ENCODE measurements around the gene ATAD3A. TPM values are rescaled to one million over a fixed set of nuclear protein-coding genes. Genes with fewer than 3 reads are reported as not detected.
"Not testable (repeated sequence)": the region's sequence is repeated elsewhere in the genome, so short reads cannot be mapped to it uniquely, and the experiment has no call there.

The ATAD3A gene
- total RNA-seq, 1 experiment from 2014 or later, result 71.2 TPM

GRCh38 chr1:1521331-1521730 lies 9.4 kb downstream of the ATAD3A start:
- peaks cover 12% of the 10 kb centered on the region for H3K36me3 Mint-ChIP-seq
- POLR2A ChIA-PET, result no interaction called here
- no peak for ATAC-seq

GRCh38 chr1:1522536-1522935 lies 10.6 kb downstream of the ATAD3A start:
- CTCF ChIA-PET; ATAC-seq; POLR2A ChIA-PET; H3K27ac Mint-ChIP-seq; H3K9me3 Mint-ChIP-seq; DNase-seq (ENCODE audit: low spot score); H3K4me3 Mint-ChIP-seq; H3K4me1 Mint-ChIP-seq; H3K27me3 Mint-ChIP-seq (ENCODE audit: low read depth): not testable (repeated sequence)
- peaks cover 14% of the 10 kb centered on the region for H3K36me3 Mint-ChIP-seq

More at GRCh38 chr1:1521331-1521730, 9.4 kb downstream of the ATAD3A start:
- CTCF ChIA-PET, result no interaction called here
- H3K4me3 Mint-ChIP-seq, result no peak overlapping the region
- no peak overlapping the region for H3K27ac Mint-ChIP-seq
- TF ChIP-seq ATF6 (CRISPR knock-in tag; IDR thresholded peaks at IDR 0.05) (no peak), SMAD3 (CRISPR knock-in tag; IDR thresholded peaks at IDR 0.05; ENCODE audit: borderline replicate concordance) (no peak), SOX15 (CRISPR knock-in tag; IDR thresholded peaks at IDR 0.05) (no peak), GTF2I (CRISPR knock-in tag; conservative IDR thresholded peaks at IDR 0.05) (no peak), CREM (CRISPR knock-in tag; IDR thresholded peaks at IDR 0.05) (no peak), OVOL2 (CRISPR knock-in tag; IDR thresholded peaks at IDR 0.05; ENCODE audit: borderline replicate concordance) (no peak), MXD4 (CRISPR knock-in tag; IDR thresholded peaks at IDR 0.05; ENCODE audit: borderline replicate concordance) (no peak), ETV6 (CRISPR knock-in tag; IDR thresholded peaks at IDR 0.05) (no peak), GRHL2 (CRISPR knock-in tag; IDR thresholded peaks at IDR 0.05; ENCODE audit: insufficient replicate concordance, severe bottlenecking) (no peak), CREB1 (CRISPR knock-in tag; IDR thresholded peaks at IDR 0.05) (no peak), ZNF317 (CRISPR knock-in tag; IDR thresholded peaks at IDR 0.05; ENCODE audit: borderline replicate concordance, low read depth) (no peak), CDX4 (CRISPR knock-in tag; IDR thresholded peaks at IDR 0.05; ENCODE audit: borderline replicate concordance) (no peak), TEAD1 (CRISPR knock-in tag; IDR thresholded peaks at IDR 0.05) (no peak), IRF2 (CRISPR knock-in tag; IDR thresholded peaks at IDR 0.05; ENCODE audit: borderline replicate concordance, low read depth) (no peak), NR3C1 (CRISPR knock-in tag; conservative IDR thresholded peaks at IDR 0.05; ENCODE audit: low read depth) (no peak), ATF1 (CRISPR knock-in tag; IDR thresholded peaks at IDR 0.05) (no peak), SMAD4 (CRISPR knock-in tag; IDR thresholded peaks at IDR 0.05) (no peak), RORB (CRISPR knock-in tag; IDR thresholded peaks at IDR 0.05) (no peak), ZNF232 (CRISPR knock-in tag; IDR thresholded peaks at IDR 0.05) (no peak)
- TF ChIP-seq, protein P1, sequence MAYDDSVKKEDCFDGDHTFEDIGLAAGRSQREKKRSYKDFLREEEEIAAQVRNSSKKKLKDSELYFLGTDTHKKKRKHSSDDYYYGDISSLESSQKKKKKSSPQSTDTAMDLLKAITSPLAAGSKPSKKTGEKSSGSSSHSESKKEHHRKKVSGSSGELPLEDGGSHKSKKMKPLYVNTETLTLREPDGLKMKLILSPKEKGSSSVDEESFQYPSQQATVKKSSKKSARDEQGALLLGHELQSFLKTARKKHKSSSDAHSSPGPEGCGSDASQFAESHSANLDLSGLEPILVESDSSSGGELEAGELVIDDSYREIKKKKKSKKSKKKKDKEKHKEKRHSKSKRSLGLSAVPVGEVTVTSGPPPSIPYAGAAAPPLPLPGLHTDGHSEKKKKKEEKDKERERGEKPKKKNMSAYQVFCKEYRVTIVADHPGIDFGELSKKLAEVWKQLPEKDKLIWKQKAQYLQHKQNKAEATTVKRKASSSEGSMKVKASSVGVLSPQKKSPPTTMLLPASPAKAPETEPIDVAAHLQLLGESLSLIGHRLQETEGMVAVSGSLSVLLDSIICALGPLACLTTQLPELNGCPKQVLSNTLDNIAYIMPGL (CRISPR knock-in tag; IDR thresholded peaks at IDR 0.05), result no peak
- DNase-seq (ENCODE audit: low spot score), result no peak
- no peaks in the 10 kb centered on the region for H3K27me3 Mint-ChIP-seq (ENCODE audit: low read depth)
- no peaks in the 10 kb centered on the region for H3K9me3 Mint-ChIP-seq
- H3K4me1 Mint-ChIP-seq, result no peaks in the 10 kb centered on the region

DNA sequence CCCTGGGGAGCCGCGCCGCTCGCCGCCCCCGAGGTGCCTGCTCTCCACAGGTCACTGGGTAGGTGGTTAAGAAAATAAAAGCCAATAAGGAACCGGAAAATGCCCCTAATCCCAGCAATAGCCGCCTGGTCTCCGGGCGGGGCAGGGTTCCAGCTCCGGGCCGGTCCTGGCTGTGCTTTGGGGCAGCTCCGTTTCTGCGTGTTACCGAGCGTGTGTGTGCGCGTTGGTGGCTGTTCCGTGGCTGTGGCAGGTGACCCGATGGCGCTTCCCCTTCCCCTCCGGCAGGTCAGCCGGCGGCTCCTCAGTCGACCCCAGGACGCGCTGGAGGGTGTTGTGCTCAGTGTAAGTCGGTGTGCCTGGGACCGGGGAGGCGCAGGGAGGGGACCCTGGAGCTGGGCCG lies 11.3 kb downstream of the ATAD3A start:
- H3K36me3 Mint-ChIP-seq; H3K9me3 Mint-ChIP-seq; H3K4me3 Mint-ChIP-seq; DNase-seq (ENCODE audit: low spot score); H3K27me3 Mint-ChIP-seq (ENCODE audit: low read depth); H3K27ac Mint-ChIP-seq; CTCF ChIA-PET; H3K4me1 Mint-ChIP-seq; POLR2A ChIA-PET; ATAC-seq: not testable (repeated sequence)

DNA sequence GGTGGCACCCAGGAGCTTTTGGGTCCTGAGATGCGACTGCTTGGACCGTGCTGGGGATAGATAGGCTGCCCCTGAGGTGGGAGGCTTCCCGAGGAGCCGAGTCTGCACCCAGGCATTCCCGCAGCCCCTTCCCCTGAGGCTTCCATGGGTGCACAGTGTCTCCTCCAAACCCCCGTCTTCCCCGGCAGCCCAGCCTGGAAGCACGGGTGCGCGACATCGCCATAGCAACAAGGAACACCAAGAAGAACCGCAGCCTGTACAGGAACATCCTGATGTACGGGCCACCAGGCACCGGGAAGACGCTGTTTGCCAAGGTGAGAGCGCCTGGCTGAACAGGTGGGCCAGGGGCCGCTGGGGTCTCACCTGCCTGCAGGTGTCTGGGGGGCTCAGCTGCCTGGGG lies 11.7 kb downstream of the ATAD3A start:
- ATAC-seq; H3K27ac Mint-ChIP-seq; POLR2A ChIA-PET; H3K4me1 Mint-ChIP-seq; H3K36me3 Mint-ChIP-seq; DNase-seq (ENCODE audit: low spot score); H3K27me3 Mint-ChIP-seq (ENCODE audit: low read depth); H3K9me3 Mint-ChIP-seq; H3K4me3 Mint-ChIP-seq; CTCF ChIA-PET: not testable (repeated sequence)

GRCh38 chr1:1524750-1525383 lies 12.9 kb downstream of the ATAD3A start:
- H3K4me3 Mint-ChIP-seq; H3K4me1 Mint-ChIP-seq; H3K27ac Mint-ChIP-seq; ATAC-seq; H3K9me3 Mint-ChIP-seq; DNase-seq (ENCODE audit: low spot score); H3K27me3 Mint-ChIP-seq (ENCODE audit: low read depth): not testable (repeated sequence)
- peaks cover 16% of the 10 kb centered on the region for H3K36me3 Mint-ChIP-seq
- CTCF ChIA-PET, result interaction anchor here (1.2 kb wide), 1 partner anchor 19 kb away, joined by 6 read pairs; no protein-coding TSS in a partner anchor
- POLR2A ChIA-PET, result interaction anchor here (0.7 kb wide), 1 partner anchor 193 kb away, joined by 4 read pairs; no protein-coding TSS in a partner anchor

DNA sequence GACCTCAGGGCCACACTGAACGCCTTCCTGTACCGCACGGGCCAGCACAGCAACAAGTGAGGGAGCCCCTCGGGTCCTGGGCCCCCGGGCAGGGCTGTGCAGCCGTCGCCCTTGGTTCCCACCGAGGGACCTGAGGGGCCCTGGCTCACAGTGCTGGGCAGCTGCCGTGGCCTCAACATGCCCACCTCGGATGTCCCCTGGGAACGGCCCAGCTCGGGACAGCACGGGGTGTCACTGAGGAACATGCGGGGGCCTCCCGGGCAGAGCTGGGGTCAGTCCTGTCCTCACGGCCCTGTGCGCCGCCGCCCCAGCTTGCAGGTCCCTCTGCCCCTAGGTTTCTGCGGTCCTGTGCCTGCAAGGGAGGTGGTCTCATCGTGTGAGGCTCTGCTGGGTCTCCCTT lies 14.5 kb downstream of the ATAD3A start:
- DNase-seq (ENCODE audit: low spot score); H3K27ac Mint-ChIP-seq; H3K9me3 Mint-ChIP-seq; POLR2A ChIA-PET; H3K27me3 Mint-ChIP-seq (ENCODE audit: low read depth); H3K4me1 Mint-ChIP-seq; H3K4me3 Mint-ChIP-seq; ATAC-seq: not testable (repeated sequence)
- CTCF ChIA-PET, result interaction anchor here (1.2 kb wide), 1 partner anchor 21 kb away, joined by 6 read pairs; no protein-coding TSS in a partner anchor
- H3K36me3 Mint-ChIP-seq, result peaks cover 24% of the 10 kb centered on the region
